Loucy (cell line): ENCODE results near the gene PTGER1.

Source experiments
- H2AFZ ChIP-seq: fragments of 200-600 bp; sonication (generic); 2 replicates; pipeline ENCODE4 v1.6.0; 2016; ENCODE audit warnings: antibody characterized with exemption, mild to moderate bottlenecking, low read length, moderate library complexity
- H3F3A ChIP-seq: fragments of 200-600 bp; 2 replicates; pipeline ENCODE4 v1.6.0; 2016; ENCODE audit warnings: antibody characterized with exemption, low read depth, mild to moderate bottlenecking
- H3K27me3 ChIP-seq: fragments of 200-600 bp; sonication (generic); 2 replicates; pipeline ENCODE4 v1.6.1; 2014; ENCODE audit warnings: low read length, mild to moderate bottlenecking; ENCODE audit not compliant: insufficient read depth, poor library complexity, severe bottlenecking
- H3K36me3 ChIP-seq: fragments of 200-600 bp; sonication (generic); 2 replicates; pipeline ENCODE4 v1.6.1; 2016; ENCODE audit warnings: low read length; ENCODE audit not compliant: insufficient read depth
- H3K4me1 ChIP-seq: fragments of 200-600 bp; sonication (generic); 2 replicates; pipeline ENCODE4 v1.5.1; 2014; ENCODE audit warnings: low read length, mild to moderate bottlenecking; ENCODE audit not compliant: insufficient read depth, poor library complexity, severe bottlenecking
- H3K4me2 ChIP-seq: fragments of 200-600 bp; sonication (generic); 2 replicates; pipeline ENCODE4 v1.6.0; 2014; ENCODE audit warnings: antibody characterized with exemption, low read length, low read depth, mild to moderate bottlenecking; ENCODE audit not compliant: poor library complexity, severe bottlenecking
- H3K4me3 ChIP-seq: fragments of 200-600 bp; sonication (generic); 2 replicates; pipeline ENCODE4 v1.5.1; 2014; ENCODE audit warnings: low read length, mild to moderate bottlenecking, mixed read lengths; ENCODE audit not compliant: poor library complexity, severe bottlenecking
- H3K79me2 ChIP-seq: fragments of 200-600 bp; sonication (generic); 2 replicates; pipeline ENCODE4 v1.6.1; 2014; ENCODE audit warnings: low read length; ENCODE audit not compliant: insufficient read depth
- H3K9ac ChIP-seq: fragments of 200-600 bp; sonication (generic); 2 replicates; pipeline ENCODE4 v1.6.0; 2014; ENCODE audit warnings: mild to moderate bottlenecking, low read depth, low read length, moderate library complexity; ENCODE audit not compliant: poor library complexity, severe bottlenecking
- H3K9me2 ChIP-seq: fragments of 200-600 bp; sonication (generic); replicated peaks from 2 replicates; pipeline ENCODE4 v1.6.1; 2016; ENCODE audit warnings: low read depth, low read length, mixed read lengths
- H3K9me3 ChIP-seq: fragments of 200-600 bp; sonication (generic); 2 replicates; pipeline ENCODE4 v1.6.1; 2014; ENCODE audit warnings: mild to moderate bottlenecking, antibody characterized with exemption, low read length, low read depth; ENCODE audit not compliant: insufficient read depth
- H4K20me1 ChIP-seq: fragments of 200-600 bp; sonication (generic); 2 replicates; pipeline ENCODE4 v1.6.0; 2014; ENCODE audit warnings: antibody characterized with exemption, low read length, mild to moderate bottlenecking; ENCODE audit not compliant: insufficient read depth, poor library complexity, severe bottlenecking
- CTCF ChIP-seq: fragments of 200-600 bp; sonication (generic); conservative IDR thresholded peaks from 2 replicates; pipeline ENCODE4 v1.5.1; 2014; ENCODE audit warnings: mild to moderate bottlenecking, antibody characterized with exemption, low read length
- EZH2phosphoT487 ChIP-seq: fragments of 200-600 bp; IDR thresholded peaks from 2 replicates; pipeline ENCODE4 v1.6.1; 2018; ENCODE audit warnings: antibody characterized with exemption, mild to moderate bottlenecking, moderate library complexity, borderline replicate concordance

Gene PTGER1

GRCh38 chr19:14472202-14472938 is 2.8 kb downstream of the PTGER1 start:
- no peaks in the 10 kb centered on the region for H3F3A ChIP-seq
- no peak overlapping the region for H3K9ac ChIP-seq
- H3K4me2 ChIP-seq: no peak overlapping the region
- no peak overlapping the region for H2AFZ ChIP-seq
- TF ChIP-seq EZH2phosphoT487 (no peak), CTCF (peak; percentile 70)
- H3K27me3 ChIP-seq: no peaks in the 10 kb centered on the region
- H3K4me1 ChIP-seq: peaks cover 10% of the 10 kb centered on the region
- no peaks in the 10 kb centered on the region for H4K20me1 ChIP-seq
- H3K36me3 ChIP-seq: peaks cover 29% of the 10 kb centered on the region; the same call in 1 of the 2 replicates
- H3K9me2 ChIP-seq: no peaks in the 10 kb centered on the region
- no peaks in the 10 kb centered on the region for H3K79me2 ChIP-seq
- no peaks in the 10 kb centered on the region for H3K9me3 ChIP-seq
- H3K4me3 ChIP-seq: no peak overlapping the region

GRCh38 chr19:14471436-14472187 is 3.5 kb downstream of the PTGER1 start:
- H4K20me1 ChIP-seq: no peaks in the 10 kb centered on the region
- no peak overlapping the region for H3K4me2 ChIP-seq
- H3K9ac ChIP-seq: no peak overlapping the region

More at GRCh38 chr19:14471436-14472187, 3.5 kb downstream of the PTGER1 start:
- no peaks in the 10 kb centered on the region for H3K27me3 ChIP-seq
- H3K9me3 ChIP-seq: no peaks in the 10 kb centered on the region
- no peak overlapping the region for H2AFZ ChIP-seq
- H3K4me3 ChIP-seq: no peak overlapping the region
- no peaks in the 10 kb centered on the region for H3K9me2 ChIP-seq
- TF ChIP-seq CTCF: no peak
- TF ChIP-seq EZH2phosphoT487: no peak
- H3K79me2 ChIP-seq: no peaks in the 10 kb centered on the region
- H3F3A ChIP-seq: no peaks in the 10 kb centered on the region
- H3K36me3 ChIP-seq: peaks cover 33% of the 10 kb centered on the region; the same call in 1 of the 2 replicates
- H3K4me1 ChIP-seq: peaks cover 10% of the 10 kb centered on the region
